ENCODE measurements around the gene MDGA2. TPM values are rescaled to one million over a fixed set of nuclear protein-coding genes. Genes with fewer than 3 reads are reported as not detected.

The MDGA2 gene
- total and polyA plus RNA-seq, 8 donors, result 0.14 to 2.9 TPM; not detected in 6

- Histone ChIP-seq H3K36me3 (no peaks in the 10 kb centered on the region), H3K27me3 (no peaks in the 10 kb centered on the region), H3K4me1 (no peaks in the 10 kb centered on the region), H3K4me3 (no peak overlapping the region), H3K9me3 (no peaks in the 10 kb centered on the region), H3K27ac (no peak overlapping the region)
- TF ChIP-seq POLR2A (IDR thresholded peaks at IDR 0.05) (no peak), POLR2AphosphoS5 (IDR thresholded peaks at IDR 0.05) (no peak), EP300 (IDR thresholded peaks at IDR 0.05) (no peak)
- TF ChIP-seq, protein P1, sequence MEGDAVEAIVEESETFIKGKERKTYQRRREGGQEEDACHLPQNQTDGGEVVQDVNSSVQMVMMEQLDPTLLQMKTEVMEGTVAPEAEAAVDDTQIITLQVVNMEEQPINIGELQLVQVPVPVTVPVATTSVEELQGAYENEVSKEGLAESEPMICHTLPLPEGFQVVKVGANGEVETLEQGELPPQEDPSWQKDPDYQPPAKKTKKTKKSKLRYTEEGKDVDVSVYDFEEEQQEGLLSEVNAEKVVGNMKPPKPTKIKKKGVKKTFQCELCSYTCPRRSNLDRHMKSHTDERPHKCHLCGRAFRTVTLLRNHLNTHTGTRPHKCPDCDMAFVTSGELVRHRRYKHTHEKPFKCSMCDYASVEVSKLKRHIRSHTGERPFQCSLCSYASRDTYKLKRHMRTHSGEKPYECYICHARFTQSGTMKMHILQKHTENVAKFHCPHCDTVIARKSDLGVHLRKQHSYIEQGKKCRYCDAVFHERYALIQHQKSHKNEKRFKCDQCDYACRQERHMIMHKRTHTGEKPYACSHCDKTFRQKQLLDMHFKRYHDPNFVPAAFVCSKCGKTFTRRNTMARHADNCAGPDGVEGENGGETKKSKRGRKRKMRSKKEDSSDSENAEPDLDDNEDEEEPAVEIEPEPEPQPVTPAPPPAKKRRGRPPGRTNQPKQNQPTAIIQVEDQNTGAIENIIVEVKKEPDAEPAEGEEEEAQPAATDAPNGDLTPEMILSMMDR (IDR thresholded peaks at IDR 0.05), result no peak
- no peak for DNase-seq
- intact Hi-C loops (cut with DNase I; ENCODE audit: low total_unique reads), result no loop called here
- WGBS, 5 donors, result 87 to 95% (median 90%) methylated on average over 3 of the region's 3 CpGs
These were observed 526.7 kb downstream of the MDGA2 start for GRCh38 chr14:47148686-47149085.

DNA sequence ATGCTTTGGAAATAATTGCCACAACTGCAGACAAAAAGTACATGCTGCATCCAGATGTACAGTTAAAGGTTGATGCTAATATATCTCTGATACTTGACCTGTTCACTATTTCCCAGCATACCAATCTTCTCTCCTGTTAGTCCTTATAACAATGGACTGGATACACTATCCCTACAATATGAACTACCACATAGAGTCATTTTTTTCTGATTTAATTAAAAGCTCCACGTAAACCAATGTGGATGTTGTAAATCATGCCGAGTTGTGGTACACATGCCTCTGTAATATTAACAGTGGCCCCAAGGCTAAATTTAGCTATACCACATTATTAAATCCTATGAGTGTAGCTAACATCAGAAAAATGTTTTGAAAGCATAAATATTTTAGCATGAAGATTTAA lies 554.8 kb downstream of the MDGA2 start:
- intact Hi-C loops (cut with DNase I; ENCODE audit: low total_unique reads), result no loop called here
- no peak overlapping the region for H3K27ac ChIP-seq
- H3K4me3 ChIP-seq, result no peak overlapping the region
- H3K4me1 ChIP-seq, result no peaks in the 10 kb centered on the region
- DNase-seq, result no peak
- no peaks in the 10 kb centered on the region for H3K36me3 ChIP-seq
- WGBS, 5 donors, result 51 to 78% (median 70%) methylated on average over 2 of the region's 2 CpGs
- no peaks in the 10 kb centered on the region for H3K9me3 ChIP-seq
- TF ChIP-seq POLR2AphosphoS5 (IDR thresholded peaks at IDR 0.05), result no peak
- TF ChIP-seq, protein P1 (IDR thresholded peaks at IDR 0.05), result no peak
- no peak for TF ChIP-seq POLR2A (IDR thresholded peaks at IDR 0.05)
- TF ChIP-seq EP300 (IDR thresholded peaks at IDR 0.05), result no peak
- no peaks in the 10 kb centered on the region for H3K27me3 ChIP-seq

- Histone ChIP-seq H3K9me3 (no peaks in the 10 kb centered on the region), H3K4me3 (no peak overlapping the region), H3K36me3 (no peaks in the 10 kb centered on the region), H3K4me1 (no peaks in the 10 kb centered on the region), H3K27me3 (no peaks in the 10 kb centered on the region), H3K27ac (no peak overlapping the region)
- TF ChIP-seq POLR2AphosphoS5 (IDR thresholded peaks at IDR 0.05) (no peak), POLR2A (IDR thresholded peaks at IDR 0.05) (no peak), EP300 (IDR thresholded peaks at IDR 0.05) (no peak)
- TF ChIP-seq, protein P1 (IDR thresholded peaks at IDR 0.05), result no peak
- intact Hi-C loops (cut with DNase I; ENCODE audit: low total_unique reads), result no loop called here
- DNase-seq, result no peak
- 42 to 61% (median 49%) methylated on average over 2 of the region's 2 CpGs for WGBS, 5 donors
These were observed 571.6 kb downstream of the MDGA2 start for GRCh38 chr14:47103771-47104170.

DNA sequence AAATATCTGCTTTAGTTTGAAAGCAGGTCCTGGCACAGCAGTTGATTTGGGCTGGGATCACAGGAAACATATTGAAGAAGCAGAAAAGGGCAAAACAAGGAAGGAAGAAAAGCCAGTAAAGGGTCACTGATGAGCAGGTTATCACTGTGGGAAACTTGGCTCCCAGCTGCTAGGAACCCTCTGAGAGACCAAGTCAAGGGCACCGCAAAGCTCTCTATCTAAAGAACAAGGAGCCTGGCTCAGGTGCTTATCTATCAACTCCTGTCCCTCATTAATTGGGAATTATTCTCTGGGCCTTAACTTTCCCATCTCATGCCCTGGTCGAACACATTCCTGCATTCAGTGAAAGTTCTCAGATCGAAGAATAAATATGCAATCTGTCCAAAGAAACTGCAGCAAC lies 572.9 kb downstream of the MDGA2 start:
- no peak for DNase-seq
- intact Hi-C loops (cut with DNase I; ENCODE audit: low total_unique reads), result no loop called here
- no peak overlapping the region for H3K27ac ChIP-seq
- WGBS, 5 donors, result 48 to 69% (median 59%) methylated on average over 3 of the region's 3 CpGs
- no peaks in the 10 kb centered on the region for H3K9me3 ChIP-seq
- no peak overlapping the region for H3K4me3 ChIP-seq
- no peaks in the 10 kb centered on the region for H3K27me3 ChIP-seq
- H3K4me1 ChIP-seq, result no peaks in the 10 kb centered on the region
- TF ChIP-seq POLR2AphosphoS5 (IDR thresholded peaks at IDR 0.05), result no peak
- no peaks in the 10 kb centered on the region for H3K36me3 ChIP-seq

- WGBS, 5 donors, result 86 to 98% (median 97%) methylated on average over 1 of the region's 1 CpG
- Histone ChIP-seq H3K4me3 (no peak overlapping the region), H3K36me3 (no peaks in the 10 kb centered on the region), H3K27ac (no peak overlapping the region), H3K27me3 (no peaks in the 10 kb centered on the region), H3K9me3 (no peaks in the 10 kb centered on the region), H3K4me1 (no peaks in the 10 kb centered on the region)
- intact Hi-C loops (cut with DNase I; ENCODE audit: low total_unique reads), result no loop called here
- no peak for DNase-seq
- no peak for TF ChIP-seq POLR2A (IDR thresholded peaks at IDR 0.05)
- TF ChIP-seq, protein P1 (IDR thresholded peaks at IDR 0.05), result no peak
- no peak for TF ChIP-seq EP300 (IDR thresholded peaks at IDR 0.05)
- TF ChIP-seq POLR2AphosphoS5 (IDR thresholded peaks at IDR 0.05), result no peak
These were observed 589.7 kb downstream of the MDGA2 start for GRCh38 chr14:47085678-47086077.

Data from stomach (tissue), 9 donors.